Coronary artery (tissue), 2 donors: ENCODE results near the gene SLX9.
A peak's percentile ranks its signal among the peaks of the same experiment; 100 is the strongest.

ENCODE experiments used
- DNase-seq: peaks from one replicate; pipeline ENCODE4 v3.0.0-alpha.2; 2017; ENCODE audit warnings: low spot score
- H3K27ac ChIP-seq, 2 donors: fragments of 200-600 bp; sonication (generic); one replicate each; pipeline ENCODE4 v1.5.1; 2016 to 2019
- H3K4me3 ChIP-seq: fragments of 200-600 bp; sonication (generic); 2 replicates; pipeline ENCODE4 v1.5.1; 2016; ENCODE audit warnings: mild to moderate bottlenecking, moderate library complexity
- CTCF ChIP-seq: fragments of 200-600 bp; sonication (generic); IDR thresholded peaks from one replicate; pipeline ENCODE4 v1.5.1; 2019; ENCODE audit warnings: antibody characterized with exemption

The SLX9 gene

GRCh38 chr21:45018131-45019075 is 78.6 kb downstream of the SLX9 start:
- DNase-seq, result no peak
- TF ChIP-seq CTCF, result no peak
- Histone ChIP-seq H3K4me3 (peak overlapping the region; percentile 77), H3K27ac (peak overlapping the region; percentile 93 to 98)

- no peak for DNase-seq
- peak overlapping the region; percentile 93 to 98 for H3K27ac ChIP-seq
Observed at GRCh38 chr21:45019076-45019886, 79.5 kb downstream of the SLX9 start.

DNA sequence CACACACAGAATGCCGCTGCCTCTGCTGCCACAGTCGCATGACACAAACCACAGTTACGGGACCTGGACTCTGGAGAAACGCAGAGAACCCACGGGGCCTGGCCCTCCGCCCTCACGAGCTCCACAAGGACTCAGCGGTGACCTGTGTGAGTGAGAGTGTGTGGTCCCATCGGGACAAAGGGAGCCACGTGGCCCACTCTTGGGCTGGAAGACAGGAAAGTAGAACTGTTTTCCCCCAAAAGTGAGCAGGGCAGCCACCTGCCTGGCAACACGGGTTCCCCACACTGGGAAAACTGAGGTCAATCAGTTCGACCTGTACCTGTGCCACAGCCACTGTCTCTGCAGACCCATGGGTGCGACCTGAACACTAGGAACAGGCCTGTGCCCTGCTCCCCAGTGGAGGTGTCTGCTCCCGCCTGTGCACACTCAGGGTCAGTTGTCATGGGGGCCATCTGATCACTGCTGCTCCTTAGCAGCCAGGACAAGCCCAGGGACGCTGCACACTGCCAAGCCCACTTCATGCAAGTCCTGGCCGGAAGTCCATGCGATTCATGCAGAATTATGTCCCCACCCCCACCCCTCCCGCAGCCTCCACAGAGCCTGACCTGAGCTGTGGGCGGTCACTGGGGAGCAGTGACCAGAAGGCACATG is 80.2 kb downstream of the SLX9 start:
- Histone ChIP-seq H3K4me3 (no peak overlapping the region), H3K27ac (peak overlapping the region; percentile 93 to 98)
- no peak for DNase-seq
- TF ChIP-seq CTCF, result no peak

More at GRCh38 chr21:45019076-45019886, 79.5 kb downstream of the SLX9 start:
- H3K4me3 ChIP-seq, result peak overlapping the region; percentile 77
- no peak for TF ChIP-seq CTCF

DNA sequence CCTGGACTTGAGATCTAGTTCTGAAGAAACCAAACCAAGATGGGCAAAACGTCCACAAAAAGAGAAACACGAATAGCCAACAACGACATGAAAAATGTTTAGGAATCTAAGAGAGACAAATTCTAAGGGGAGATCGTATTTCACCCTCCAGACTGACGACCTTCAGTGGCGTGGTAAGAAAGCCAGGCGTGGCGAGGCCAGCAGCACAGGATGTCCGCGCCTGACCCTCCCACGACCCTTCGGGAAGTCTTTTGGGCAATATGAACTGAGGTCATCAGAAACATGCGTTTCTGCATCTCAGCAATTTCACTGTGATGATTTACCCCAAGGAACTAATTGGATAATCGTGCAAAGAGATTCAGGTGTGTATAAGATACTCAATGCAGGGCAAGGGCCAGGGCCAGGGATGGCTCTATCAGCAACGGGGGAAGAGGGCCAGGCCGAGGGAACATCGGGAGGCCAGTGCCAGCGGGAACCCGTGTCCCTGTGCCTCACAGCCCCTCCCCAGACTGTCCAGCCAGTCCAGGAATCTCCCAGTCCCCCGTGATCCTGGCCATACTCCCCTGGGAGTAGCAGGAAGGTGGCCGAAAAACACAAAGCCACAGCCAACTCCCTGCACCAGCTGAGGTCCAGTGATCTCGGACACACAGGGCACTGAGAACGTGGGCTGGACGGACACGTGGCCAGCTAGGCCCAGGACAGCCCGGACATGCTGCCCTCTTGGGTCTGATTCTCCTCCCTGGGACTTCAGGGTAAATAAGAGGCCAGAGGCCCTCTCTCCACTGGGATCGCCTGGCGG is 81.0 kb downstream of the SLX9 start:
- peak overlapping the region; percentile 93 to 98 for H3K27ac ChIP-seq
- no peak for DNase-seq

GRCh38 chr21:45021428-45022347 is 81.9 kb downstream of the SLX9 start:
- TF ChIP-seq CTCF, result no peak
- peak overlapping the region in 1 of 2 donors; percentile 98 for H3K27ac ChIP-seq
- H3K4me3 ChIP-seq, result no peak overlapping the region
- DNase-seq, result no peak

More for the DNA sequence above, 81.0 kb downstream of the SLX9 start:
- H3K4me3 ChIP-seq, result no peak overlapping the region
- TF ChIP-seq CTCF, result no peak
